Glomerular endothelial cell (primary cell): ENCODE measurements around the gene DNAJC13. TPM values are rescaled to one million over a fixed set of nuclear protein-coding genes. Genes with fewer than 3 reads are reported as not detected.

Source experiments
- DNase-seq: peaks from one replicate; pipeline ENCODE4 v3.0.0-alpha.2; 2011; ENCODE audit warnings: low read depth, low spot score; ENCODE audit errors: extremely low read depth
- total RNA-seq: library from RNA; depleted of rRNA; stranded (reverse); fragments of >200 nt; gene quantifications from 2 replicates; pipeline ENCODE4 v1.2.3, GENCODE V29; 2015

The DNAJC13 gene
- total RNA-seq, 1 donor from 2014 or later: 49.9 TPM

GRCh38 chr3:132404276-132404675 is 13.0 kb upstream of the DNAJC13 start:
- no peak for DNase-seq

- DNase-seq: no peak
Measured at GRCh38 chr3:132405188-132405587, 12.1 kb upstream of the DNAJC13 start.

GRCh38 chr3:132405609-132406299 is 11.5 kb upstream of the DNAJC13 start:
- no peak for DNase-seq

DNA sequence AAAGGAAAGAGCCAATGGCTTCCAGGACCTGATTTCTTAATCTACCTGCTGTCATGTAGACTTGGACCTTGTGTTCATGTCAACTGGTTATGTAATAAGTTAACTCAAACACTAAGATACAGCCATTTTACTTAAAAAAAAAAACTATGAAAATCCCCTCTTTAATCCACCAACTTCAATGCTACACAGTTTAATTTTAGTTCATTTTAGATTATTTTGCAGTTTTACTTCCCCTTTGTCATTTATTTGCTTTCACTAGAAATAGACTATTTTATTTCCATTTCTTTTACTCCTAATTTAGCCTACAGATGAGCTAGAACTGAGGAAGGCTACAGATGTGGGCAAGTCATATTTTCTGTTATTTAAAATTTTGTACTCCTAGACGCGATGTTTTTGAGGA is 10.7 kb upstream of the DNAJC13 start:
- DNase-seq: no peak

GRCh38 chr3:132407025-132407424 is 10.3 kb upstream of the DNAJC13 start:
- no peak for DNase-seq

DNA sequence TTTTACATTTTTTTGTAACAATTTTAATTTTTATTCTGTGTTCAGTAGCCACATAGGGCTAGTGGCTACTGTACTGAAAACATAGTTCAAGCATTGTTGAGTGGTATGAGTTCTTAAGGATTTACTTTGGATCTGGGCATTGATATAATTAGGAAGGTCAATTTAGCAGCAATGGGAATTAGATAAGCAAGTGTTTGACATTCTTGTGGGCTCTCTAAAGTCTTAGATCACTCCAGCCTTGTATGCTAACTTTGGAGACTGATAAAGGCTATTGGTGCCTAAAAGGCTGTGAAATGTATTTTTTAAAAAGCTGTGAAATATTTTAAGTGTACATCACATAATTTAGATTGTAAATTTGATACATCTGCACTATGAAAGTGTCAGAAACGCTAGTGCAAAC is 2.5 kb upstream of the DNAJC13 start:
- DNase-seq: no peak

DNA sequence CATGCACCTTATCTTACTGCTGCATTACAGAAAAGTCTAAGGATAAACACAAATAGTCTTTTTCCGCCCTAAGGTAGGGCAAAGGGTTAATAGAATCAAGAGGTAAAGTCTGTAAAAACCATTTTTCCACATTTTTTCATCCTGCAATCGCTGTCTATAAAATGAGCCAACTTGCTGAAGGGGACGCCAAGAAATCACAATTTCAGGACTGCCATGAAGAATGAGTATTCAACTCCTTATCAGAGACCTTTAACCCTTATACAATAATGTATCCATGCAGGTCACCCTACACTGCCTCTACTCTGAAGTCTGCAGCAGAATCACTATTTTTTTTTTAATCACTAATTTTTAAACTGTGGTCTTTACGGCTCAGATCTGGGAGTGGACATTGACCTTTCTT is 1.1 kb upstream of the DNAJC13 start:
- DNase-seq: no peak

GRCh38 chr3:132417695-132418411 is 551 bp downstream of the DNAJC13 start:
- DNase-seq: no peak

DNA sequence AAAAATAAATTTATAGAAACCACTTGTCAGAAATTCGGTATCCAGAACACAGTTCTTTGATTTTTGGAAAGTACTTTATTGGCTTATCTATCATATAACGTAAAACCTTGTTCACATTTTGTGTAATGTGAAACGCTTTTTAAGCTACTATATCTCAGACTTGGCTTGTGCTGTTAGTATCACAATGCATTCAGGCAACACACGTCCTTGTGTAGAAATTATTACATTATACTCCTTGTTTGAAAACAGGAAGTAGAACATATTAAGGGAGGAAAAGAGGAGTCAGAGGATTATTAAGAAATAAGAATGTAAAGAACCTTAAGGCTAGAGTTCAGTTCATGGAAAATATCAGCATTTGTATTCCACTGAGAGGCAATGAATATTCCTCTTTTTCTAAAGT is 1.6 kb downstream of the DNAJC13 start:
- DNase-seq: no peak

GRCh38 chr3:132421832-132422231 is 4.5 kb downstream of the DNAJC13 start:
- no peak for DNase-seq

DNA sequence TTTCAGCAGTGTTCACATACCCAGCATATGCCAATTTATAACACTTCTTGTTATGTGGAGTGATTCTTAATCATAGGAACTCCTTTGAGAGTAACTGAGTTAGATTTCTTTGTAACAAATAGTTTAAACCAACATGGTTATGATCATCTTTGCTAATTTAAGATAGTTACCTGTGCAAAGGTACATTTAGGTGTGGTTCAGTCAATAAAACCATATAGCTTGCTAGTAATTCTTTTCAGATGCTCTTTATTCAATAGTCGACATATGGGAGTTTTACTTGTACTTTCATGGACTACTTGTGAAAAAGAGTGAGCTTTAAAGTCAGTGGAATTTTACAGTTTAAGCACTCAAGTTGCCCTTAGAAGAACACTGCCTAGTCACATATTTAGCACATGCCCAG is 5.2 kb downstream of the DNAJC13 start:
- no peak for DNase-seq

- DNase-seq: peak; percentile 61
Measured at GRCh38 chr3:132432639-132433038, 15.3 kb downstream of the DNAJC13 start.

DNA sequence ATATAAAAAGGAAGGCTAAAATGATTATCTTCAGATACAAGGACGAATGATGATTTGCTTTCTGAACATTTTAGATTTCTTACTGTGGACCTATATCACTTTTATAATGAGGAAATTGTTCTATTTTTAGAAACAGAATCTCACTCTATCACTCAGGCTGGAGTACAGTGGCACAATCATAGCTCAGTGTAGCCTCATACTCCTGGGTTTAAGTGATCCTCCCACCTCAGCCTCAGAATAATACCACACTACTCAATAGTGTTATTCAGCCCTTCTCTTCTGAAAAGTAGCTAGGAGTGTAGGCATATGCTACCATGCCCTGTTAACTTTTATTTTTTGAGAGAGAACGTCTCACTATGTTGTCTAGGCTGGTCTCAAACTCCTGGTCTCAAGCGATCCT is 15.8 kb downstream of the DNAJC13 start:
- no peak for DNase-seq

DNA sequence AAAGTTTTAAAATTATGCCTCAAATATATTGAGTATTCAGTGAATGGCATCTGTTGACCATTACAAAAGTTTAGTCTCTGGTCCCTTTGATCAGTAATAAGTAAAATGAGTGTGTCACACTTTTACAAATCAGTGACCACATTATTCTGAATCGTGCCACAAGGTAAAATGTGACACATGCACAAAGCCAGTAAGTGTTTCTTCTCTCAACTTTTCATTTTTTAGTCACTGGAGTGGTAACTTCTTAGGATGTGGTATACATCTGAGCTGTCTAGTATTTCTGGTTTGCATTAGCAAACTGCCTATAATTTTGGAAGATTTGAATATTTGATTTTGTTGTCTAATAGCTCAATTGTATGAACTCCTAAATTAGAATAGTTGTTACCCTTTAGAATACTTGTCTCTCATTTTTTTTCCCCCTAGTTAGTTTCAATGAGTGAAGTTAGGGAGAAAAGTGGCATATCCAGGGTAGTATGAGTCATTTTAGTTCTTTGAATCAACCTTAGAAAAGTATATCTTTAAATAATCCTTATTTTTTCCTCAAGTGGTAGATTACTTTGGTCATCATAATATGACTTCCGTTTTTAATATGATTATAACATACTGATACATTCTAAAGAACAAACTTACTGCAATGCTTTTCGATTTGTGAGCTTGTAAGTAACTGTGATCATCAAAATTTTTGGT is 18.1 kb downstream of the DNAJC13 start:
- no peak for DNase-seq

DNA sequence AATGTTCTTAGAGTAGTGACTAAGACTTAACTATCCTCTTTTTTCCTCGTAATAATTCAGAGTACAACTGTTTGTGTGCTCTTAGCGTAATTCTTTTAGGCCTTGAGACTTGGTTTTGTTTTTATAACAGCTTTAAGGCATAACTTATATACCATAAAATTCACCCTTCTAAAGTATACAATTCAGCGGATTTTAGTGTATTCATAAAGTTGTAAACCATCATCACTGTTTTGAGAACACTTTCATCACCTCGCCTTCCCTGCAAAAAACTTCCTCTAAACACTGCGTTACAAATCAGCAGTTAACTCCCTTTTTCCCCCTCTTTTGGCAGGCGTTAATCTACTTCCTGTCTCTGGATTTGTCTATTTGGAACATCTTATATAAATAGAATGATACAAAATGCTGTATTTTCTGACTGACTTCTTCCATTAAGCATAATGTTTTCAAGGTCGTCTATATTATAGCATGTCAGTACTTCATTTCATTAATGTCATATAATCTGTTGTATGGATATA is 18.7 kb downstream of the DNAJC13 start:
- no peak for DNase-seq

DNA sequence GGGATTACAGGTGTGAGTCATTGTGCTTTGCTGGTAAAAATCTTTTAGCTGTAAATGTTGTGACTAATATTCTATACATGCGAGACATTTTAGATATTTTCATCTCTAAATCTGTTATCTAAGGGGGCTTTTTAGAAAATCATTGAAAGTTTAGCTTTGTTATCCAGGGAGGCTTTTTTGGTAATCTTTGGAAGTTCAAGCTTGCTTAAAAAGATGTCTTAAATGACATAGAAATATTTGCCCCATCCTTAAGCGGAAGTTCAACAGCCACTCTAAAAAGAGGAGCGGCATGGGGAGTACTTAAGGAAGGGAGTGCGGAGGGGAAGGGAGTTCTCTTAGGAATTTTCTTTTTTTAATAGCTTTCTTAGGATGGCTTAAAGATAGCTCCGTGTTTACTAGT is 26.1 kb downstream of the DNAJC13 start:
- DNase-seq: no peak

GRCh38 chr3:132444383-132444782 is 27.1 kb downstream of the DNAJC13 start:
- DNase-seq: no peak

GRCh38 chr3:132445817-132446216 is 28.5 kb downstream of the DNAJC13 start:
- DNase-seq: peak; percentile 22

GRCh38 chr3:132448216-132448961 is 31.1 kb downstream of the DNAJC13 start:
- no peak for DNase-seq

DNA sequence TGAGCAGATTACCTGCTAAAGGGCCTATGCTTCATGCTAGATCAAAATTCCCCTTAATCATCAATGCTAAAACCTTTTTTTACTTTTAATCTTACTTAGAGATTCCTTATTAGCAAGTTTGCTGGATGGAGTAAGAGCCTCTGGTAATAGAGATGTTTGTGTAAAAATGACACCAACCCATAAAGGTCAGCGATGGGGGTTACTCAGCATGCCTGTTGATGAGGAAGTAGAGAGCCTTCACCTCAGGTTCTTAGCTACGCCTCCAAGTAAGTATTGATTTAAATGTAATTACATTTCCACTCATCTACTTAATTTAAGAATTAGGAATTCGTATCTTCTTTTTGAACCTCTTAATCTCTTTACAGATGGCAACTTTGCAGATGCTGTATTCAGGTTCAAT is 38.8 kb downstream of the DNAJC13 start:
- DNase-seq: no peak

DNA sequence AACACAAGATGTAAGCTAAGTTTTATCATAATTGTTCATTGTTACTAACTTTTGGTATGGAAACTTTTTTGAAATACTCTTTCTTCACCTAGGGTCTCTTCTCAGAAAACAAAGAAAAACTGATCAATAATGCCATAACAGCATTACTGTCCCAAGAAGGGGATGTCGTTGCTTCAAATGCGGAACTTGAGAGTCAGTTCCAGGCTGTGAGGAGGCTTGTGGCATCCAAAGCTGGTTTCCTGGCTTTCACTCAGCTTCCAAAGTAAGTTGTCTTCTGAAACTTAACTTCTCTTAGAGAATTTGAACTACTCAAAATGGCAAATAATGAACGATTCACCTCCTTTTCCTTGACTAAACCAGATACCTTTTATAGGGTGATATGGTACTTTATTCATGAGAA is 39.3 kb downstream of the DNAJC13 start:
- DNase-seq: no peak
